VCaP (cell line): ENCODE measurements around the gene CNTRL.

Experiments
- H3K27ac ChIP-seq: fragments of 450-650 bp; 2 replicates; pipeline ENCODE4 v1.5.1; 2017
- CTCF ChIP-seq: fragments of 450-650 bp; conservative IDR thresholded peaks from 2 replicates; pipeline ENCODE4 v1.5.1; 2017; ENCODE audit warnings: mild to moderate bottlenecking, moderate library complexity

The CNTRL gene

GRCh38 chr9:121216271-121216805 is 141.6 kb downstream of the CNTRL start:
- TF ChIP-seq CTCF = no peak
- H3K27ac ChIP-seq = no peak overlapping the region

DNA sequence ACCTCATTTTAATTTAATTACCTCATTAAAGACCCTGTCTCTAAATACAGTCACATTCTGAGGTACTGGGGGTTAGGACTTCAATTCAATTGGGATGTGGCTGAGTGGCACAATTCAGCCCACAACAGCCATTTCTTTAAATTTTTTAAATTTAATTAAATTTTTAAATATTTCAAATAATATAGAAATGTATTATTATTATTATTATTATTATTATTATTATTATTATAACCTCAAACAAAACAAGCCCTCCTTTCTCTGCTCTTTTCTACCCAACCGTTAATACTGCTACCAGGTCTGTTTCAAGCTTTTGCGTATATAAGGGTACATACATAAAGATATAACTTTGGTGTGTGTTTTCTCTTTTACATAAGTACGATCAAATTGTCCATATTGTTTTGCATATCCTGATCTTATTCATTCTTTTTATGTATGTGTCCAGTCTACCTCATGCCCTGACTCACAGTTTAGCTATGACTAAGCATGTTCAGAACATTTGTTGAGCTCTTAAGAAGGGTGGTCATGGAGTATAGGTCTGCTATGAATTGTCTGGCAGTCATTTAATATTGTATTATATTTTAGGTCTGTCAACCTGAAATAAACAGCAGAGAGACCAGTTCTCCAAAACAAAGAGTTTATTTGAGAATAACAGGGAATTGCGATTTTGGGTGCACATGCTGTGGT is 143.0 kb downstream of the CNTRL start:
- no peak for TF ChIP-seq CTCF
- H3K27ac ChIP-seq = no peak overlapping the region

GRCh38 chr9:121218357-121219027 is 143.7 kb downstream of the CNTRL start:
- no peak for TF ChIP-seq CTCF
- no peak overlapping the region for H3K27ac ChIP-seq

GRCh38 chr9:121219530-121219929 is 144.8 kb downstream of the CNTRL start:
- H3K27ac ChIP-seq = no peak overlapping the region

DNA sequence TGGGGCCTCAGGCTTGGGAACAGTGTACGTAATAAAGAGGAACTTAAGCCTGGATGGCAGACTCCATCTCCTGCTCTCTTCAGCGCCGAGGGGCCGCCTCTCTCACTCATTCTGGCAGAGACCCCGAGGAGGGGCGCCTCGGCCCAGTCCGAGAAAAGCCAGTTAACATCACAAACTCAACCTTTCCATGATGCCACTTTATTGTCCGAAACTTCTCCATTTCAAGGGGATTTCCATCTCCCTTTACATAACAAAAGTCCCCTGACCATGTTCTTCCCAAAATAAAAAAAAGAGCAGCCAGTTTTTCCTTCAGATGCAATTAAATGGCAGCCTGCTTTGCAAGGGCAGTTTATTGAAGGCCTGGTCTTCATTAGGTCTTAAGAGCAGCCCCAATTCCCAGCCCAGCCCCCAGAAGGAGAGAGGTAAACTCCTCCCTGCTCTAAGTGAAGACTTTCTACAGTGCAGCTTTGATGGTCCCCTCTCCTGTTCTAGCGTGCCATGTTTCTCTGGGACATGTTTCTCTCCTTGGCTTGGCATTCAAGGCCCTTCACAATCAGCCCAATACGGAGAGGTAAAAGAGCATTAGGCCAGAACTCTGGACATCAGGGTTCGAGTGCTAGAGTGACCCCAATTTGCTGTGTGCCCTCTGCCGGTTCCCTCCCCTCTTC is 146.4 kb downstream of the CNTRL start:
- no peak for TF ChIP-seq CTCF
- no peak overlapping the region for H3K27ac ChIP-seq

More at GRCh38 chr9:121219530-121219929, 144.8 kb downstream of the CNTRL start:
- TF ChIP-seq CTCF = no peak

DNA sequence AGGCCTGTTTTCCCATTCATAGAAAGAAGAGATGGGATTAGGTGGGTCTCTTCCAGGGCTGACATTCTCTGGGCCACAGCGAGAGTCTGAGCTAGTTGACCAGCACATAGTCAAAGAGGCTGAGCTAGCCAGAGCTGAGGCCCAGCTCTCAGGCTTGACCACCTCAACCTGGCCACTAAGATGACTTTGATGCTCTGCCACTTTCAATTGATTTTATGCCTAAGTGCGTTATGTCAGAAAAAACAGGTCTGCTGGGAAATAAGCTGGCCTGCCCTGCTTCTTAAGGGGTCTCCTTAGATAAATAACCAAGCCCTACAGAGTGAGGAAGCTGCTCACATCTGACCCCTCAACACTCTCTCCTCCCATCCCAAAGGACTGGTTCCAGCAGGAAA is 146.9 kb downstream of the CNTRL start:
- TF ChIP-seq CTCF = no peak
- no peak overlapping the region for H3K27ac ChIP-seq

DNA sequence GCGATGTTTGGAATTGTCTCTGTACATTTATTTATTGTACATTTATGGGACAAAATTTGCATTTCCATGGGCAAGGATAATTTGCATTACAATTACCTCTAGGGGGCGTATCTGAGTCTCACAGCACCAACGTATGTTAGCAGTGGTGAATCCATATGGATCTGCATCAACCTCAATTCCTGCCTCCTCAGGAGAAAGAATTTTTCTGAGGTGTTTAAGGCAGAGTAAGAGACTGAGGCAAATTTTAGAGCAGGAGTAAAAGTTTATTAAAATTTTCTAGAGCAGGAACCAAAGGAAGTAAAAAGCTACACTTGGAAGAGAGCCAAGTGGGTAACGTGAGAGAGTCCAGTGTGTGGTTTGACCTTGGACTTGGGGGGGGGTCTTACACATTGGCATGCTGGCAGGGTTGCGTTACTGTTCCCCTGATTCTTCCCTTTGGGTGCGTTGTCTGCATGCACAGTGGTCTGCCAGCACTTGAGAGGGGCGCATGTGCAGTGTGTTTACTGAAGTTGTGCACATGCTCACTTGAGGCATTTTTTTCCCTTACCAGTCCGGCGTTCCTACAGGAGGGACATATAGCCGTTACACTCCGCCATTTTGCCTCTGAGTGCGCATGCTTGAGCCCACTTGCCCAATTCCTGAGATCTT is 147.9 kb downstream of the CNTRL start:
- TF ChIP-seq CTCF = peak; percentile 69
- H3K27ac ChIP-seq = no peak overlapping the region
